Measurements from ENCODE around the gene RTL1.

The RTL1 gene

DNA sequence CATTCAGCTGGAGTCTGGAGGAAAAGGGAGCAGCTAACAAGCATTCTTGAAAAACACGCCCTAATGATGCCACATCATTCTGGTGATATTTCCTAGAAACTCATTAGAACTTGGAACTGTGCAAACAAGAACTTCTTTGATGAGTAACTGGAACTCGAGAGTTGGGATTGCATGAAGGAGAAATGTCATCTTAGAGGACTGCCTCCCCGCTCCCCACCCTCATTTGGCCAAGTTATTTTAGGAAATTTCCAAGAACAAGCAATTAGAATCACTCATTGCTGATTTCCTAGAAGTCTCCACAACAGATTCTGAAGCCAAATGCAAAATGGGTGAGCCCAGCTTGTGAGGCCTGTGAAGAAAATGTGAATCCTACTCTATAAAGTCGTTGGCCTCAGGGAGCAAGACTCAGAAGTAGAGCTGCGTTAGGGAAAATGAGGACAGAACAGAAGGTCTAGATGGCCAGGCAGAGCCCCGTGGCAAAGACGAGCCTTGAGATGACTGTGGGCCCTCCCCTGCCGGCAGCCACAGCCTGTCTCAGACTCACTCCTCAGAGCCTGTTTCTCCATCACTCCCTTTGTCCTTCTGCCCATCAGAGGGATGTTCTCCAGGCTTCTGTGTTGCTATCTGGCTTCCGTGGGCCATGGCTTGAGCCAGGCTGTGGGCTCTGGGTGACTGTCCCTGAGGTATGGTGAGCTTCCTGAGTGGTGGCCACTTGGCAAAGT lies 38.4 kb downstream of the RTL1 start:
- DNase-seq = no peak

DNA sequence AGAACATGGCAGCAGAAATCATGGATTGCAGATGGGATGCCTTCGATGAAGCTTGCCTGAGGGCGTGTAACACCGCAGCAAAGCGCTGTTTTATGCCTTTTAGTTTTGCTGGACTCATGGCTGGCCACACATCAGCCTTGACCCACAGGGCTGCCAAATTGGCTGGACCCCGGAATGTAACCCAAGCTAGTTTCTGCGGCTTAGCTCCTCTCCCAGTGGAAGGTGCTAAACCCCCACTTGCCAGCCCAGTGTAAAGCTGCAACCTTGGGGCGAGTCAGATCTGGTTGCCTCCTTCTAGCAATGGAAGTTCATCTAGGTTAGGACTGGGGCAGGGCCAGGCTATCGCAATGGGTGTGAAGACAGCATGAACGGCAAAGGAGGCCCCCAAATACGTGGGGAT lies 39.3 kb downstream of the RTL1 start:
- no peak for DNase-seq

DNA sequence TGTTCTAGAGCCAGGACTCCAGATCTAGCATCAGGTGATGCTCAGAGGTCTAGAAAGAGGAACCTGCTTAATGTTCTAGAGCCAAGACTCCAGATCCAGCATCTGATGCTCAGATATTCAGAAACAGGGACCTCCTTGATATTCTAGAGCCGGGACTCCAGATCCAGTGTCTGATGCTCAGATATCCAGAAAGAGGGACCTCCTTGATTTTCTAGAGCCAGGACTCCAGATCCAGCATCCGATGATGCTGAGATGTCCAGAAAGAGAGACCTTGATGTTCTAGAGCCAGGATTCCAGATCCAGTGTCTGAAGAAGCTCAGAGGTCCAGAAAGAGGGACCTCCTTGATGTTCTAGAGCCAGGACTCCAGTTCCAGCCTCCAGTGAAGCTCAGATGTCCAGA lies 40.7 kb downstream of the RTL1 start:
- no peak for DNase-seq

DNA sequence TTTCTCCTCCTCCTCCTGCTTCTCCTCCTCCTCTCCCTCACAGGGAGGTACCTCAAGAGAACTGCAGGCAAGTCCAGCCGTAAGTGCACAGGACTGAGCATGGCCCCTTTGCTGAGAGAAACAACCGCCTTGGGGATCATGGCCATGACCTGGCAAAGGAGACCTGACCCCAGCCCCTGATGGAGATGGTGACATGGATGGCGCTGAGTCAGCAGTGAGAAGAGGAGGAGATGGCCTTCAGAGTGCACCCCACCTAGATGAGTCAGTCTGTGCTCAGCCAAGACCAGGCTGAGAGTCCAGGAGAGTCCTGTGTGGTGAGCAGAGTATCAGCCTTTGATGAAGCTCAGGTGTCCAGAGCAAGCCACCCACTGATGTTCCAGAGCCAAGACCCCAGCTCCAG lies 41.2 kb downstream of the RTL1 start:
- no peak for DNase-seq

DNA sequence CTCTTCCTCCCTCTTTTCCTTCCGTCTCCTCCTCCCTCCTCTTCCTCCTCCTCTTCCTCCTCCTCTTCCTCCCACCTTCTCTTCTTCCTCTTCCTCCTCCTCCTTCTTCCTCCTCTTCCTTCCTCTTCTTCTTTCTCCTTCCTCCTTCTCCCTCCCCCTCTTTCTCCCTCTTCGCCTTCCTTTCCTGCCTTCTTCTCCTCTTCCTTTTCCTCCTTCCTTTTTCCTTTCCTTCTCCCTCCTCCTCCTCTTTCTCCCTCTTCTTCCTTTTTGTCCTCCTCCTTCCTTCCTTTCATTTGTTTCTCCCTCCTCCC lies 41.6 kb downstream of the RTL1 start:
- DNase-seq = no peak

DNA sequence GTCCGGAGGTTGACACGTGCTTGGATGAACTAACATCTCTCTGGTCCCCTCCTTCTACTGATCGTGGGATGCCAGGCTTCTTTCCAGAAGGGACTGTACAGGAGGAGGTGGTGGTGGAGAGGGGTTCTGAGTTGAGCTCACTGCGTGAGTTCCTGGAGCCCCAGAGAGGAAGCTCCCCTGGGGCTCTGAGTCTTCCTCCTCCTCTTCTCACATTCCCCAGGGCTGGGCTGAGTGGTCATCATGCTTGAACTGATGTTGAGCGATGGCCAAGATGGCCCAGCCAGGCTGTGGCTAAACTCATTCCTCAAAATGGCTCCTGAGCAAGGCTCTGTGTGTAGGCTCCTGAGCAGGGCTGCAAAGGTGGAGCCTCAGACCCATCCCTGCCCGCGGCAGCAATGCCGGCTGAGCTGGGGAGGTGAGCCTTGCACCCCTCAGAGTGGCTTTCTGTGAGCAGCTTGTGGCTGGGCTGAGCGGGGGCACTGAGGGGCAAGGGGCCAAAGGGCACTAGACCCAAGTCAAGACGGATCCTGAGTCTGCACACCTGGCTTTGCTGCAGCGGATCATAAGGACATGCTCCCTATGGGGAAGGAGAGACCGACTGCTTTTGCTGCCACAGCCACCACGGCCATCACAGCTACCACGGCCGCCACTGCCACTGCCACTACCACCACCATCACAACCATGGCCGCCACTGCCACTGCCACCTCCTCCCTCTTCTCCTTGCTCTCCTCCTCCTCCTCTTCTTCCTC lies 42.2 kb downstream of the RTL1 start:
- DNase-seq = no peak

DNA sequence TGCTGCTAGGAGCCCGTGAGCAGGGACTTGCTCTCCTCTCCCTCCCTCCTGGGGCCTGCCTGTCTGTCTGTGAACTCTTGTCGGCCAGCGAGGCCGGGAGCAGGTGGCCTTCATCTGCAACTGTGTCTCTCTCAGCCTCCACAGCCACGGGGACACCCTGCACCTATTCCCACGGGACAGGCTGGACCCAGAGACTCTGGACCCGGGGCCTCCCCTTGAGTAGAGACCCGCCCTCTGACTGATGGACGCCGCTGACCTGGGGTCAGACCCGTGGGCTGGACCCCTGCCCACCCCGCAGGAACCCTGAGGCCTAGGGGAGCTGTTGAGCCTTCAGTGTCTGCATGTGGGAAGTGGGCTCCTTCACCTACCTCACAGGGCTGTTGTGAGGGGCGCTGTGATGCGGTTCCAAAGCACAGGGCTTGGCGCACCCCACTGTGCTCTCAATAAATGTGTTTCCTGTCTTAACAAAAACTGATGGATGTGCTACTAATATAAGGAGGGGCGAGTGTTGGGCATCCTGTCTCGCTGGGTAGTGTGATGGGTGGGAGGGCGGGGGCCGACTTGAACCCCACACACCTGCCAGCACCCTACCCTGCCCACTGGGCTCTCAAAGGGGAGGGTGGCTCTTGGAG lies 42.9 kb downstream of the RTL1 start:
- DNase-seq = no peak

DNA sequence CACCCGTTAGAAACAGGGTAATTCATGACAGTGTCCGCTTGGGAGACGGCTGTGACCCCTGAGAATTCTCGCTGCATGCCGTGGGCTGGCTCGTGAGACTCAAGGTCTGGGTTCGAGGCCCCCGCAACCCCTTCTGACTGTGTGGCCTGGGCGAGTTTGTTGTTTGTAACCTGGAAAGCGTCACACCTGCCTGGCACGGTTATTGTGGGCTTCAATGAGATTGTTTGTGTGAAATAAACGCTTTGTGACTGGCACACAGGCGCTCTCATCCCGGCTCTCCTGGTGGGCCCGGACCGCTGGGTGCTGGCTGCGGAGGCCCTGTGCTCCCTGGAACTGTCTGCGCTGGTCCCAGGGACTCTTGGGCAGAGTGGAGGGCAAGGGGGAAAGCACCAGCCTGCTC lies 43.7 kb downstream of the RTL1 start:
- DNase-seq = no peak

DNA sequence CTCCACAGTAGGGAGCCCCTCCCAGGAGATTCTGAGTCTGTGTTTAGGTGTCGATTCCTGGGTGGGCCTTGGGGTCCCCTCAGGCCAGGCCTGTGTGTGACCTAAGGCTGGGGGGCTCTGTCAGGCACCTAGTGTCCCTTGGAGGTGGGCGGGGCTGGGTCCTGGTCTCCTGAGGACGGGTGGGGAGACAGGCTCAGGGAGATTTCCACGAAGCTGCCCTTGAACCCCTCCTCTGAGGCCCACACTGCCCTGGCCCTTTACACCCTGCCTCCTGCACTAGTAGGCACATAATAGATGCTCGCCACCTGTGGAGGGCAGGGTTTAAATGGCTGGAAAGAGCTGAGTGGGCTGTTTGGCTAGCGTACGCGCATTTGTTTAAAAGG lies 44.7 kb downstream of the RTL1 start:
- no peak for DNase-seq

DNA sequence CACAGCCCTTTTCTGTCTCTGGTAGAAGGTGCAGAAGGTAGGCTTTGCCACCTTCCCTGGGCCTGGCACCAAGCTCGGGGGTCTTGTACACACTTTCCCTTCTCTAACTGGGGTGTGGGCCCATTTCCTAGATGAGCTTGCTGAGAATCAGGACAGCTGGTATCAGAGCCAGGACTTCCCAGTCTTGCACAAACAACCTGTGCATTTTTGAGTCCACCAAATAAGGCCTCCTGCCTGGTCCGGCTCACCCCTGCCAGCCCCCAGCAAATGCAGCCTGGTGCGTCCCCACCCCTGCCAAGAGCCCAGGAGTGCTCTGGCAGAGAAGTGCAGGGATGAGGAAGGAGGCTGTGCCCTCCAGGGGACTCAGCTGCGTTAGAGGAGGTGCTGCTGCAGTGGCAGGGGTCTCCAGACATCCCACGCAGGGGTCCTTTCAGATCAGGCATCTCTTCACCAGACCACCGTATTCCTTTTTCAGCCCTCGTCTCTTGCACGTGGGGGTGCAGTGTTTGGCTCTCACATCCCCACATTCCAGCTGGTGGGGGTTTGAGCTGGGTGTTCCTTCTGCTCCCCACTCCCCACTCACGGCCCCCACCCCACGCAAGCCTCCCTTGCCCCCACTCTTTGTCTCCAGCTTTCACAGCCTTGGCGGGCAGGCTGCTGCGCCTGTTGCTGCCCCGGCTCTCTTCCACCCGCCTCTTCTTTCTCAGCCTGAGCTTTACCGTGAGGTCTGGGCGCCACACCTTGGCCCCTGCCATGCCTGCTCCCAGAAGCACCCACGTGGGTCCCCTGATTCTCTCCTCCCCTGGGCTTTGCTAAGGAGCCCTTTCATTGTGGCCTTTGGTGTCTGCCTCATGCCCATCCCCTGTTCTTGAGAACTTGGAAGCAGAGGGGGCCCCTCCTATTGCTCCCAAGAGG lies 45.3 kb downstream of the RTL1 start:
- DNase-seq = no peak

DNA sequence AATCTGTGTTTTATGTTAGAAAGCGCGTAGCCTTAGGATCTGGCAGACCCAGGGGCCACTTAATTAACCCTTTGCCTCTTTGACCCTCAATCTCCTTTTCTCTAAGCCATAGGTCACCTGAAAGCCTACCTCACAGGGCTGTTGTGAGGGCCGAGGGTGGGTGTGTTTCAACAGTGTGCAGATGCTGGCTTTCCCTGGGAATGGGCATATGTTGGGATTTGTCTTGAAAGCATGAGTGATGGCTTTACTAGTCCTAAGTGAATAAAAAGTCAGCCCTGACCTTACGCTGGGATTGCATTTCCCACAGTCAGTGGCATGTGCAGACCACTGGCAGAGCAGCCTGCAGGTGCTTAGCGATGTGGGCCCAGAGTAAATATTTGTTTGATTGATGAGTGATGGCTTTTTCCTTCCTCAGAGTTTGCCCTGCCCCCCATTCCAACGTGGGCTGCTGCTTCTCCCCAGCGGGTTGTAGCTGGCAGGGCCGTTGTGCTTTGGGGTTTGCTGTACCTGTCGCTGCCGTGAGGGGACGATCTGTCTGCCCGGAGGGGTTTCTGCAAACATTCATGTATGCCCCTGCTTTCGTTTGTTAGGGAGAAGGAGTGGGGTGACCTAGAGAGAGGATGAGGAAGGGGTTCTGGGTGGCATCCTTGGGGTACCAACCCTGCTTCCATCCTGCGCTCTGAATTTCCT lies 46.1 kb downstream of the RTL1 start:
- DNase-seq = no peak

DNA sequence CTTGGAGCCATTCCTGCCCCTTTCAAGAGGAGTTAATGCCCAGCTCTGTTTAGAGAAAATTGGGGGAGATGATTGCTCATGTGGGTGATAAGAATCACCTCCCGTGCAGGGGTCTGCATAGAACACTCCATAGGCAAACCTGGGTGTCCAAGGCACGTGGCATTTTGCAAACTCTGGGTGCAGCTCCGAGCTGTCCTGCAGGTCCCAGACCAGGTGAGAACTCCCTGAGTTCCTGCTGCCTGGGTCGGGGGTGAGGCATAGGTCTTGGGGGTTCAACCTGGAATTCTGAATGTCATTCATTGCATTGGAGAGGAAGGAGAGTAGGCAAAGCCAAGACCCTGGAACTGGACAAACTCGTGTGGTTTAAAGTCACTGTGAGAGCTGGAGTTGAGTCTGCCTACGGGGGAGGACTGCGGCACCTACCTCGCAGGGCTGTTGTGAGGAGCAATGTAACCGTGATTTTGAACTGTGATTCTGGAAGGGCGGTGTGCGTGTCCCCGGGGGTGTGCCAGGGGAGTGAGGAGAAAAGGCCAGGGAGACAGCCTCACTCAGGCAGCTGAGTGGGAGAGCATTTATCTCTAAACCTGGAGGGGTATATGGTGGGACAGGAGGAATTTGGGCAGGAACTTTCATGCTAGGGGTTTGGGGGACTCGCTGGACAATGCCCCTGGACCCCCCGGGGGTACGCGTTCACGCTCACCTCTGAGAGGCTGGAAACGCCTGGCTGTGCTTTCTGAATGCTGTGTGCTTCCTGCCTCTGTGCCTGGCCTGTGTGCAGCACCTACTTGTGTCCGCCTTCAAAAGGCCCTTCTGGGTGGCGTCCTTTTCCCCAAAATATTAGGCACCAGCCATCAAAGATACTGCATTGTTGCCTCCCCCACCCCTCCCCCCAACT lies 47.2 kb downstream of the RTL1 start:
- no peak for DNase-seq

DNA sequence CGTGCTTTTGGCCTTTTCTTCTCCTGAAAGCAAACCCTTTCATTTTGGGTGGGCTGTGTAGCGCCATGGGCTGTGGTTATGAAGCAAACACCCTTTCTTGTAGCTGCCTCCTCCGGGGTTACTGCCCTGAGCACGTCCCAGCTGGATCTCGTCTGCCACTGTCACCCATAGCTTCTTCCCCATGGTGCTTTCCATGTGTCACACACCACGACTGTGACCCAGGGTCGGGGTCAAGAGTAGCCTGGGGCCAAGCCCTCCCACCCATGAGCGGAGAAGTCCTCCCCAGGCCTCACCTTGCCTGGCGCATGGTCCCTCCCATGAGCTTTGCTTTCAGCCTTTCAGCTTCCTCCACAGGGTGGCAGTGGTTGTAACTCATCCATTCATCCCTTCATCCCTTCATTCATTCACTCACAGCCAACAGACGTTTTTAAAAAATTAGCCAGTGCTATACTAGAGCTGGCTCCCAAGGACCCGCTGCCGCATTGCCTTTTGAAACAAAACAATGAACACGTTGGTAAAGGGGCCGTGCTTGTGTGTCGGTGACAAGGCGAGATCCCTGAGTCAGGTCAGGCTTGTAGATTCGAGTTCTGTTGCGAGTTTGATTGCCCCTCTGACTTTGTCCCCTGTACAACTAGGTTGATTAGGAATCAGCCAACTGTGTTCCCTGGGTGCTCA lies 48.1 kb downstream of the RTL1 start:
- DNase-seq = no peak

DNA sequence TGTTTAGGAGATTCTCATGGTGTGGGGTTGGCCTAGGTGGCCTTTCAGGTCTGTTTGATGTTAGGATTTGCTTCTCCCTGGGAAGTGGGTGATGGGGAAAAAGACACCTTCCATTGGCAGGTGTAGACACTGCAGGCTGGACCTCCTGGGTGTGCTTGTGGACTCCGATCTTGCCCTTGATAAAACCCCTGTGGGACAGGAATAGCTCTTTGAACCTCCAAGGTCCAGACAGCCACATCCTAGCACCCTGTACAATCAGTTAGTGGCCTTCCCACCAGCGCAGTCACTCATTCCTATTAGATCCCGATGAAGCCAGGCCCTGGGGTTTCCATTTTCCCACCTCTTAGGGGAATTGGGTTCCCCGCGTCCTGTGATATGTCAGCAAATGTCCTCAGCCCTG lies 49.1 kb downstream of the RTL1 start:
- DNase-seq = no peak

DNA sequence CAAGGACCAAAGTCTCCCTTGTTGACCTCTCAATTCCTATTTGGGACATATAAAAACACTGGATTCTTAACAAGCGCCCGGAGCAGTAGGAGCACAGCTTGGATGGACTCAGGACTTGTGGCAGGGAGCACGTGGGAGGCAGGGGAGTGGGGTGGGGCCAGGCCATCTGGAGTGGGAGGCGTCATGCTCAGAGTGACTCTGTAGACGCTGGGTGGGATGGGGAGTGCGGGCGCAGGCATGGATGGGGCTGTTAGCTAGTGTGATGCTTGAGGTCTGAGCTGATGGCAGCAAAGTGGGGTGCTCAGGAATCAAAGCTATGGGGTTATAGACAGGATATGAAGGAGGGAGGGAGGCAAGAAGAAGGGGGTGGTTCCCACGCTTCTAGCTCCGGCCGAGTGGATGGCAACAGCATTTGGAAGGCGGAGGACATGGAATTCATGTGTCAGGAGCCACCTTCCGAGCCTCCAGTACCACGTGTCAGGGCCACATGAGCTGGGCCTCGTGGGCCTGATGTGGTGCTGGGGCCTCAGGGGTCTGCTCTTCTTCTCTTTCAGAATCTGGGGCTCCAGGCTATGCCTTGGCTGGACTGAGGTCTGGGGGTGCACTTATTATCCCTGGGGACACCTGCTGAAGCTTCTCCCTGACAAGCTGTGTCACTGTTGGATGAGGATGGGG lies 51.4 kb downstream of the RTL1 start:
- DNase-seq = no peak

DNA sequence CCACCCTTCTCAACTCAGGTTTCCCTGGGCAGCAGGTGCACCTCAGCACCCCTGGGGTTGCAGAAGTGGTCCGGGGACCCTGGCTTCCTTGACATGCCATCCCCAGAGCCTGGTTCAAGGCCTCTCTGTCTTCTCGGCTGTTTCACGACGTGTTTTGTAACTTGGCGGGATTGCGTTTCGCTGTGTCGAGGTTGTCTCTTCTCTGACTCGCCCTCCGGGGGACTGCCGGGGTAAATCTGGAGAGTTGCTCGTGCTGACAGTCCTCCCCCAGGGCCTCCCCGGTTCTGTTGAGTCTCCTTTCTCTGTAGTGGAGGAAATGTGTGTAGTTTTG lies 52.0 kb downstream of the RTL1 start:
- no peak for DNase-seq

DNA sequence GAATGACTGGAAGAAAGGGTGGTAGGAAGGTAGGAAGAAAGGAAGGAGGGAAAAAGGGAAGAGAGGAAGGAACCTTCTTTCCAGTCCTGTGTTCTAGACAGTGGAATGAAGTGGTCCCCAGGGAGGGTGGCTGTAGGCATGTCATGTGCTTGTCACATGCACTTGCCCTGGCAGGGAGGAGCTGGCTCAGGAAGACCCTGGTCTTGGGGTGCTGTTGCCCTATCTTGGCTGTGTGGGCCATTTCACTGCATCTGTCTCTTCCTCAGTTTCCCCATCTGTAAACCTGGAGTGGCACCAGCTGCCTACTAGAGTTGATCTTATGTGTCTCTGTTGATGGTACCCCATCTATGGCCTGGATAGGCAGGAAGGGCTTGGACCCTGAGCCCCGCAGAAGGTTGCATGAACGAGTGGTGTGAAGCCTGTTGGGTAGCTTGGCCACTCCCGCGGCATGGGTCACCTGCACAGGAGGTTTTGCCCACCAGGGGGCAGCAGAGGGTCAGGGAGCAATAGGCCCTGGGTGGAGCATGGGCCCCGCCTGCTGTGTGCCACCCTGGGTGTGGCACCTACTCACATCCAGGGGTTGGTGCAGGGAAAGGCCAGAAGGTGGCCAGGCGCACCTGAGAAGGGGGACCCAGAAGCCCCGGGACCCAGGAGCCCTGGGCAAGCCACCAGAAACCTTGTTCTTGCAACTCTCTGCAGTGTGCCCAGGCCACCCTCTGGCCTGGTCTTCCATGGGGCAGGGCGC lies 52.5 kb downstream of the RTL1 start:
- peak; percentile 79 for DNase-seq

DNA sequence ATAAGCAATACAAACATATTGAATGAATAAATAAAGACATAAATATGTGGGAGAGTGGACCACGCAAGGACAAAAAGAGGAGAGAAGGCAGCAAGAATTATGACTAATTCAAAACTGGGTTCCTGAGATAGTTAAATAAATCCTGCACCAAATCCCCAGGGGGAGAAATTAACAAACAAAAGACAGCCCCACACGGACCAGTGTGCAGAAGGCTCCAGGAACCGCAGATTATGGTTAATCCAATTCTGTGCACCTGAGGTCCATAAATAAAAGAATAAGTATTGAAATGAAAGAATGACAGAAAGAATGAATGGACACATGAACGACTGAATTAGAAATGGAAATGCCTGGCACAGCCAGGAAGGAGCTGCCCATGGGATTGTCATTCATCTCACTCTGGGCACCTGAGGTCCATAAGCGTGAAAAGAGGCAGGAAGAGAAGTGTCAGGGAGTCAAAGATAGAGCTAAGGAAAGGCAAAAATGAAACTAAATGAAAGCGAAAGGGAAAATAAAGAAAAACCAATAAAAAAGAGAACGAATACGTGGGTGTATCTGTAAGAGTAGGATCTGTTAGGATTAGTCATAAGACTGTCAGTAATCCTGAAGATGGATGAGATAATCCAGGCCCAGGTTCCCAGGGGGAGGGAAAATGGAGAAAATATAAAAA lies 54.3 kb downstream of the RTL1 start:
- DNase-seq = no peak

DNA sequence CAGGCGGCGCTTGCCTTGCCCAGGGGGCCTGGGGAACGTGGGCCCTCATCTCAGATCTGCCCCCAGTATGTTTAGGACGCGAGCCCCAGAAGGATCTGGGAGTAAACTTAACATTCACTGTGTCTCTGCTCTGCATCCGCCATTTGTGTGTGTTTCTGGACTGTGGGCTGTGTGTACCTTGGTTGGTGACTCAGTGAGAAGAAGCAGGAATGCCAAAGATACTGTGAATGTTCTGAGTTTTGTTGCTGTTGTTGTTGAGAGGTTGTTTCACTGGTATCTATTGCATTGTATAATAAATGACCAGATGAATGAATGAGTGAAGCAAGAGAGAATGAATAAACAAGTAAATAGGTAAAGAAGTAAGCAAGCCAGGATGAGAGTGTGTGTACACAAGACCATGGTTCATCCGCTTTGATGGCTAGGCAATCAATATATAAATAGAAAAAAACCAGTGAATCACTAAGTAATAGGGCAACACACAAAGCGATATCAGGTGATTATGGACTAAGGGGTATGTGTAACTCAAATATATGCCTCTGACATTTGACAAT lies 57.1 kb downstream of the RTL1 start:
- DNase-seq = no peak

Measured in RPMI8226 (cell line).